ENCODE results near the gene NTHL1. TPM values are rescaled to one million over a fixed set of nuclear protein-coding genes. Genes with fewer than 3 reads are reported as not detected.

The NTHL1 gene
- total and polyA plus RNA-seq, 2 donors (not counting 3 experiments of a cell fraction or from before 2014, with no cell fraction given) = 39.8 to 65.8 TPM

- Histone ChIP-seq H4K20me1 (replicated peaks; ENCODE audit: control insufficient read depth, extremely low read depth, insufficient read depth, low read length) (no peaks in the 10 kb centered on the region), H3K4me3 (replicated peaks in 1 of 3; ENCODE audit: insufficient read depth in 1 of 3, low read depth in 1 of 3, low read length in 3 of 3) (peak overlapping the region in 1 of 3 experiments; percentile 20), H2AFZ (ENCODE audit: low read depth, low read length) (no peak overlapping the region), H3K79me2 (ENCODE audit: control insufficient read depth, insufficient read depth, low read length) (peaks cover 15% of the 10 kb centered on the region), H3K9ac (replicated peaks; ENCODE audit: extremely low read depth, insufficient read depth, low read length) (no peak overlapping the region), H3K9me1 (replicated peaks; ENCODE audit: control insufficient read depth, extremely low read depth, insufficient read depth, low read length) (no peaks in the 10 kb centered on the region), H3K9me3 (replicated peaks; ENCODE audit: control insufficient read depth, insufficient read depth, low read length) (no peaks in the 10 kb centered on the region), H3K4me2 (ENCODE audit: insufficient read depth, low read length) (peak overlapping the region; percentile 16), H3K4me1 (ENCODE audit: control insufficient read depth, extremely low read depth, insufficient read depth, low read length) (peaks cover 39% of the 10 kb centered on the region), H3K36me3 (ENCODE audit: control insufficient read depth in 2 of 2, extremely low read depth in 1 of 2, insufficient read depth in 2 of 2, low read length in 2 of 2) (no peaks in the 10 kb centered on the region), H3K27me3 (ENCODE audit: control insufficient read depth in 2 of 2, insufficient read depth in 2 of 2, low read length in 2 of 2) (no peaks in the 10 kb centered on the region), H3K27ac (ENCODE audit: insufficient read depth, low read depth, low read length) (no peak overlapping the region)
- TF ChIP-seq POLR2A (IDR thresholded peaks at IDR 0.05; ENCODE audit: low read depth, low read length) (no peak), JUN (IDR thresholded peaks at IDR 0.05; ENCODE audit: borderline replicate concordance, insufficient read depth, insufficient read length, low read depth) (no peak), EZH2 (IDR thresholded peaks at IDR 0.05; ENCODE audit: borderline replicate concordance, low read depth, low read length, severe bottlenecking) (no peak), CTCF (IDR thresholded peaks at IDR 0.05; ENCODE audit: extremely low read depth in 1 of 2, insufficient read depth in 1 of 2, low read depth in 1 of 2, low read length in 2 of 2) (no peak), POLR2AphosphoS5 (IDR thresholded peaks at IDR 0.05; ENCODE audit: insufficient read depth, low read depth, low read length) (no peak), GATA2 (IDR thresholded peaks at IDR 0.05; ENCODE audit: insufficient read depth, insufficient read length, low read depth, low read length) (no peak), MAX (IDR thresholded peaks at IDR 0.05; ENCODE audit: insufficient read depth, insufficient read length) (no peak)
- dilution Hi-C loops (cut with MboI; ENCODE audit: extremely low pct_ligation_motif_present, low sequenced_read_pairs) = loop anchor here (25.0 kb wide), 1 partner anchor 134 kb away; the partner anchor contains the start of gene TRAF7
- FAIRE-seq (peak; percentile 8), DNase-seq (ENCODE audit: low read depth, low spot score) (no peak)
- CTCF ChIA-PET = interaction anchor here (0.9 to 2.0 kb wide), 5 partner anchors 16 to 112 kb away, joined by 3 to 18 read pairs (median 4); partner anchors contain the start of genes NTHL1 and TSC2
- intact Hi-C loops (cut with micrococcal nuclease) = no loop called here
- POLR2A ChIA-PET = interaction anchor here (1.5 kb wide), 1 partner anchor 127 kb away, joined by 6 read pairs; the partner anchor contains the start of gene TRAF7
- BruUV-seq (replicated peaks) = no TSS peak
Observed at GRCh38 chr16:2028146-2028545, 19.5 kb downstream of the NTHL1 start.

Data from endothelial cell of umbilical vein (primary cell).